Hepatocyte (in vitro differentiated cells): ENCODE results near the gene ZDHHC1. TPM values are rescaled to one million over a fixed set of nuclear protein-coding genes. Genes with fewer than 3 reads are reported as not detected.

Experiments used
- DNase-seq: peaks from one replicate; pipeline ENCODE4 v3.0.0-alpha.2; 2016; ENCODE audit warnings: low spot score
- H2AFZ ChIP-seq: fragments of 200-600 bp; sonication (generic); 2 replicates; pipeline ENCODE4 v1.6.0; 2016; ENCODE audit warnings: antibody characterized with exemption, mild to moderate bottlenecking
- H3K27ac ChIP-seq: fragments of 200-600 bp; sonication (generic); 2 replicates; pipeline ENCODE4 v1.5.1; 2016; ENCODE audit warnings: mild to moderate bottlenecking
- H3K27me3 ChIP-seq: fragments of 200-600 bp; sonication (generic); 2 replicates; pipeline ENCODE4 v1.6.1; 2016
- H3K36me3 ChIP-seq: fragments of 200-600 bp; sonication (generic); replicated peaks from 2 replicates; pipeline ENCODE4 v1.5.1; 2016; ENCODE audit warnings: low read depth; ENCODE audit not compliant: insufficient read depth
- H3K4me1 ChIP-seq: fragments of 200-600 bp; sonication (generic); 2 replicates; pipeline ENCODE4 v1.5.1; 2016; ENCODE audit warnings: mild to moderate bottlenecking, moderate library complexity; ENCODE audit not compliant: insufficient read depth
- H3K4me2 ChIP-seq: fragments of 200-600 bp; sonication (generic); 2 replicates; pipeline ENCODE4 v1.6.0; 2016
- H3K4me3 ChIP-seq: fragments of 200-600 bp; sonication (generic); 2 replicates; pipeline ENCODE4 v1.5.1; 2016; ENCODE audit warnings: mild to moderate bottlenecking
- H3K79me2 ChIP-seq: fragments of 200-600 bp; sonication (generic); 2 replicates; pipeline ENCODE4 v1.6.0; 2017; ENCODE audit warnings: mild to moderate bottlenecking
- H3K9me2 ChIP-seq: fragments of 200-600 bp; sonication (generic); replicated peaks from 2 replicates; pipeline ENCODE4 v1.6.0; 2017; ENCODE audit warnings: mild to moderate bottlenecking; ENCODE audit not compliant: insufficient read depth
- H3K9me3 ChIP-seq: fragments of 200-600 bp; sonication (generic); 2 replicates; pipeline ENCODE4 v1.5.1; 2016; ENCODE audit warnings: low read depth, mild to moderate bottlenecking
- H4K20me1 ChIP-seq: fragments of 200-600 bp; sonication (generic); 2 replicates; pipeline ENCODE4 v1.6.0; 2016; ENCODE audit warnings: mild to moderate bottlenecking; ENCODE audit not compliant: insufficient read depth, poor library complexity, severe bottlenecking
- CTCF ChIP-seq: fragments of 200-600 bp; sonication (generic); IDR thresholded peaks from 2 replicates; pipeline ENCODE4 v1.5.1; 2016; ENCODE audit warnings: antibody characterized with exemption, mild to moderate bottlenecking; ENCODE audit not compliant: poor library complexity
- EZH2 ChIP-seq: fragments of 200-600 bp; sonication (generic); IDR thresholded peaks from 2 replicates; pipeline ENCODE4 v1.6.1; 2016; ENCODE audit warnings: antibody characterized with exemption, mild to moderate bottlenecking, borderline replicate concordance
- EZH2phosphoT487 ChIP-seq: fragments of 200-600 bp; sonication (generic); IDR thresholded peaks from one replicate; pipeline ENCODE4 v1.6.1; 2018; ENCODE audit warnings: antibody characterized with exemption, mild to moderate bottlenecking, low read depth, moderate library complexity; ENCODE audit not compliant: unreplicated experiment, severe bottlenecking
- WGBS: methylation state at CpG from one replicate; pipeline ENCODE4 v1.1.6; 2016; ENCODE audit warnings: low lambda C conversion rate; ENCODE audit errors: missing lambda C conversion rate; 5-methylcytosine and 5-hydroxymethylcytosine counted together
- polyA plus RNA-seq: library from polyadenylated mRNA; unstranded; fragments of >200 nt; fragmentation: Nextera tagmentation; extraction: Ambion mirVana; gene quantifications from 2 replicates; pipeline ENCODE4 v1.2.1, GENCODE V29; 2016
- total RNA-seq: library from RNA; depleted of rRNA; stranded (reverse); fragments of >200 nt; gene quantifications from 2 replicates; pipeline ENCODE4 v1.2.3, GENCODE V29; 2014

Gene ZDHHC1
- total and polyA plus RNA-seq, 2 experiments from 2014 or later = 5.9 to 10.6 TPM

GRCh38 chr16:67388591-67388990 lies 27.7 kb downstream of the ZDHHC1 start:
- Histone ChIP-seq H4K20me1 (no peaks in the 10 kb centered on the region), H3K9me3 (no peaks in the 10 kb centered on the region), H3K27ac (no peak overlapping the region), H2AFZ (no peak overlapping the region), H3K4me3 (no peak overlapping the region), H3K9me2 (no peaks in the 10 kb centered on the region), H3K4me2 (no peak overlapping the region), H3K79me2 (no peaks in the 10 kb centered on the region), H3K4me1 (peaks cover 7% of the 10 kb centered on the region), H3K36me3 (no peaks in the 10 kb centered on the region), H3K27me3 (peaks cover 8% of the 10 kb centered on the region)
- DNase-seq = no peak
- WGBS = 76% methylated on average over 2 of the region's 2 CpGs
- TF ChIP-seq CTCF = no peak
- no peak for TF ChIP-seq EZH2
- no peak for TF ChIP-seq EZH2phosphoT487

GRCh38 chr16:67388191-67388590 lies 28.1 kb downstream of the ZDHHC1 start:
- Histone ChIP-seq H3K4me2 (no peak overlapping the region), H3K9me3 (no peaks in the 10 kb centered on the region), H3K9me2 (no peaks in the 10 kb centered on the region), H2AFZ (no peak overlapping the region), H3K27me3 (peaks cover 6% of the 10 kb centered on the region), H3K27ac (no peak overlapping the region), H3K79me2 (no peaks in the 10 kb centered on the region), H3K4me3 (no peak overlapping the region), H4K20me1 (no peaks in the 10 kb centered on the region), H3K4me1 (peaks cover 5% of the 10 kb centered on the region), H3K36me3 (no peaks in the 10 kb centered on the region)
- TF ChIP-seq EZH2 = no peak
- no peak for DNase-seq
- 93% methylated on average over 8 of the region's 8 CpGs for WGBS

- TF ChIP-seq EZH2 = no peak
- no peak for TF ChIP-seq CTCF
- no peak for TF ChIP-seq EZH2phosphoT487
- no peak overlapping the region for H2AFZ ChIP-seq
- H3K4me3 ChIP-seq = no peak overlapping the region
- H3K27me3 ChIP-seq = peaks cover under 1% of the 10 kb centered on the region
- H3K4me1 ChIP-seq = no peaks in the 10 kb centered on the region
- no peaks in the 10 kb centered on the region for H3K9me2 ChIP-seq
- 91% methylated on average over 8 of the region's 8 CpGs for WGBS
- no peak overlapping the region for H3K4me2 ChIP-seq
- H3K36me3 ChIP-seq = no peaks in the 10 kb centered on the region
- DNase-seq = no peak
- H3K27ac ChIP-seq = no peak overlapping the region
- H3K79me2 ChIP-seq = no peaks in the 10 kb centered on the region
- H3K9me3 ChIP-seq = no peaks in the 10 kb centered on the region
- H4K20me1 ChIP-seq = no peaks in the 10 kb centered on the region
Measured at GRCh38 chr16:67387479-67388079, 28.7 kb downstream of the ZDHHC1 start.

- Histone ChIP-seq H3K36me3 (no peaks in the 10 kb centered on the region), H3K4me2 (no peak overlapping the region), H3K79me2 (no peaks in the 10 kb centered on the region), H4K20me1 (no peaks in the 10 kb centered on the region), H2AFZ (no peak overlapping the region), H3K4me3 (no peak overlapping the region), H3K27ac (no peak overlapping the region), H3K27me3 (no peaks in the 10 kb centered on the region), H3K9me2 (no peaks in the 10 kb centered on the region), H3K9me3 (no peaks in the 10 kb centered on the region), H3K4me1 (no peaks in the 10 kb centered on the region)
- no peak for TF ChIP-seq CTCF
- no peak for TF ChIP-seq EZH2
- no peak for TF ChIP-seq EZH2phosphoT487
- WGBS = 86% methylated on average over 5 of the region's 5 CpGs
- no peak for DNase-seq
Measured at GRCh38 chr16:67386861-67387455, 29.3 kb downstream of the ZDHHC1 start.
